B cell (primary cell): Measurements from ENCODE around the gene CAMTA1. TPM values are rescaled to one million over a fixed set of nuclear protein-coding genes. Genes with fewer than 3 reads are reported as not detected.

Source experiments
- ATAC-seq: fragments of 200-7000 bp; cut with Tn5 transposase; one replicate; pipeline ENCODE4 v1.10.0; 2021; ENCODE audit warnings: low read depth, mild to moderate bottlenecking, moderate number of reproducible peaks, moderate library complexity
- CTCF ChIA-PET: fragments of 350-600 bp; sonication (Branson Sonifier 250); formaldehyde crosslinking; loops from one replicate; lab custom pipeline; 2021; ENCODE audit warnings: antibody characterized with exemption, inconsistent platforms; lab: Charles Lee
- POLR2A ChIA-PET: fragments of 350-600 bp; sonication (Branson Sonifier 250); formaldehyde crosslinking; loops from one replicate; lab custom pipeline; 2021; ENCODE audit warnings: antibody characterized with exemption; lab: Charles Lee
- DNase-seq: peaks from one replicate; pipeline ENCODE4 v3.0.0; 2013
- H2AFZ ChIP-seq: 2 replicates; pipeline ENCODE4 v1.6.1; 2012; ENCODE audit warnings: mild to moderate bottlenecking, low read depth, low read length; ENCODE audit not compliant: insufficient read depth, poor library complexity, severe bottlenecking
- H3K27ac ChIP-seq, 2 donors: 1 replicate in 1 of 2; 2 replicates in 1 of 2; pipeline ENCODE4 v1.5.1; 2012 to 2013; ENCODE audit warnings: low read length in 2 of 2, mild to moderate bottlenecking in 2 of 2, moderate library complexity in 1 of 2
- H3K27me3 ChIP-seq, 4 experiments: fragments of 200-600 bp in 1 of 4; sonication (generic) in 1 of 4; replicated peaks in 1 of 4; 1 replicate in 2 of 4; 2 replicates in 2 of 4; pipeline versions ENCODE4 v1.6.1 to v1.7.0; 2013 to 2016; ENCODE audit warnings: low read length in 3 of 4, mild to moderate bottlenecking in 2 of 4, mixed read lengths in 1 of 4, moderate library complexity in 1 of 4; ENCODE audit not compliant: insufficient read depth in 4 of 4, control insufficient read depth in 3 of 4; ENCODE audit errors: control extremely low read depth in 1 of 4
- H3K36me3 ChIP-seq, 2 experiments: replicated peaks in 1 of 2; 1 replicate in 1 of 2; 2 replicates in 1 of 2; pipeline versions ENCODE4 v1.6.1 to v1.7.1; 2013; ENCODE audit warnings: low read length in 1 of 2; ENCODE audit not compliant: insufficient read depth in 2 of 2, control insufficient read depth in 1 of 2; ENCODE audit errors: control extremely low read depth in 1 of 2, extremely low read depth in 1 of 2
- H3K4me1 ChIP-seq, 2 donors: fragments of 200-600 bp in 1 of 2; sonication (generic) in 1 of 2; 1 replicate in 1 of 2; 2 replicates in 1 of 2; pipeline versions ENCODE4 v1.5.1 to v1.6.1; 2013 to 2017; ENCODE audit warnings: low read length in 2 of 2; ENCODE audit not compliant: control insufficient read depth in 2 of 2, insufficient read depth in 2 of 2
- H3K4me2 ChIP-seq: replicated peaks from 2 replicates; pipeline ENCODE3; 2012; ENCODE audit warnings: mild to moderate bottlenecking, low read depth, low read length; ENCODE audit not compliant: poor library complexity, severe bottlenecking
- H3K4me3 ChIP-seq, 5 experiments: fragments of 200-600 bp in 1 of 5; sonication (generic) in 1 of 5; 1 replicate in 3 of 5; 2 replicates in 2 of 5; pipeline versions ENCODE4 v1.5.1 to v1.7.0; 2011 to 2016; ENCODE audit warnings: low read length in 4 of 5, mild to moderate bottlenecking in 4 of 5, low read depth in 2 of 5, control low read depth in 1 of 5, moderate library complexity in 1 of 5; ENCODE audit not compliant: insufficient read depth in 1 of 5; ENCODE audit errors: control extremely low read depth in 1 of 5, extremely low read depth in 1 of 5
- H3K79me2 ChIP-seq: fragments of 200-600 bp; sonication (generic); one replicate; pipeline ENCODE4 v1.6.0; 2016; ENCODE audit warnings: low read length; ENCODE audit not compliant: control insufficient read depth, insufficient read depth
- H3K9ac ChIP-seq: fragments of 200-600 bp; sonication (generic); 2 replicates; pipeline ENCODE4 v1.6.1; 2017; ENCODE audit warnings: mild to moderate bottlenecking, low read length, moderate library complexity
- H3K9me3 ChIP-seq, 3 donors: one replicate each; pipeline versions ENCODE4 v1.6.1 to v1.7.1; 2013; ENCODE audit warnings: low read length in 2 of 3; ENCODE audit not compliant: control insufficient read depth in 2 of 3, insufficient read depth in 1 of 3; ENCODE audit errors: control extremely low read depth in 1 of 3
- H4K20me1 ChIP-seq: 2 replicates; pipeline ENCODE4 v1.6.0; 2012; ENCODE audit warnings: mild to moderate bottlenecking, low read length; ENCODE audit not compliant: insufficient read depth, control insufficient read depth, poor library complexity, severe bottlenecking
- H3K27ac Mint-ChIP-seq: one replicate; pipeline ENCODE4 v1.8.0; 2021; ENCODE audit warnings: mixed read lengths
- H3K27me3 Mint-ChIP-seq: one replicate; pipeline ENCODE4 v1.8.0; 2021; ENCODE audit warnings: mixed read lengths
- H3K4me1 Mint-ChIP-seq: one replicate; pipeline ENCODE4 v1.8.0; 2021; ENCODE audit warnings: mixed read lengths
- H3K4me3 Mint-ChIP-seq: one replicate; pipeline ENCODE4 v1.8.0; 2021; ENCODE audit warnings: mixed read lengths
- H3K9me3 Mint-ChIP-seq: one replicate; pipeline ENCODE4 v1.8.0; 2022; ENCODE audit warnings: mixed read lengths; ENCODE audit not compliant: insufficient read depth
- CTCF ChIP-seq: fragments of 200-600 bp; IDR thresholded peaks from one replicate; pipeline ENCODE4 v1.8.0; 2022; ENCODE audit warnings: antibody characterized with exemption, mild to moderate bottlenecking
- EZH2 ChIP-seq: IDR thresholded peaks from 2 replicates; pipeline ENCODE4 v1.6.1; 2012; ENCODE audit warnings: borderline replicate concordance, low read depth, mild to moderate bottlenecking, moderate library complexity, low read length; ENCODE audit not compliant: insufficient read depth, poor library complexity, severe bottlenecking
- WGBS: methylation state at CpG from one replicate; pipeline ENCODE4 v1.1.5; 2013; ENCODE audit warnings: missing lambda C conversion rate; ENCODE audit not compliant: insufficient coverage; 5-methylcytosine and 5-hydroxymethylcytosine counted together
- intact Hi-C: fragments of 100-400 bp; cut with micrococcal nuclease; formaldehyde crosslinking; loops from one replicate; pipeline ENCODE4 v1.10.0; 2022
- polyA plus RNA-seq: library from polyadenylated mRNA; depleted of rRNA; stranded (reverse); fragments of >200 nt; gene quantifications from 2 replicates; pipeline ENCODE4 v1.2.3, GENCODE V29; 2012
- total RNA-seq, 2 donors: library from RNA; stranded (reverse); fragments of 120-200 nt in 1 of 2; gene quantifications; 1 replicate in 1 of 2; 2 replicates in 1 of 2; pipeline versions ENCODE4 v1.2.3 to v1.2.4, GENCODE V29; 2013 to 2022

The CAMTA1 gene
- total and polyA plus RNA-seq, 2 donors (not counting 1 experiment from before 2014, with no cell fraction given) = 42.2 to 45.7 TPM

GRCh38 chr1:7483634-7484383, 698.6 kb downstream of the CAMTA1 start:
- ChIA-PET CTCF (no interaction called here), POLR2A (no interaction called here)
- Histone ChIP-seq H4K20me1 (no peaks in the 10 kb centered on the region), H3K4me2 (no peak overlapping the region), H3K9me3 (peaks cover 0 to 4% (median 0%) of the 10 kb centered on the region in 3 donors), H3K36me3 (no peaks in the 10 kb centered on the region), H3K4me1 (no peaks in the 10 kb centered on the region), H3K79me2 (no peaks in the 10 kb centered on the region), H3K9ac (no peak overlapping the region), H3K4me3 (no peak overlapping the region), H3K27me3 (no peaks in the 10 kb centered on the region), H2AFZ (no peak overlapping the region), H3K27ac (no peak overlapping the region)
- H3K4me3 Mint-ChIP-seq = no peak overlapping the region
- no peaks in the 10 kb centered on the region for H3K9me3 Mint-ChIP-seq
- DNase-seq (no peak), ATAC-seq (no peak)
- WGBS = 92% methylated on average over 11 of the region's 13 CpGs
- H3K27ac Mint-ChIP-seq = no peak overlapping the region
- H3K27me3 Mint-ChIP-seq = peaks cover 3% of the 10 kb centered on the region
- no peak for TF ChIP-seq EZH2
- TF ChIP-seq CTCF = no peak
- intact Hi-C loops = no loop called here
- H3K4me1 Mint-ChIP-seq = no peaks in the 10 kb centered on the region

GRCh38 chr1:7485086-7485780, 700.0 kb downstream of the CAMTA1 start:
- H3K79me2 ChIP-seq = no peaks in the 10 kb centered on the region
- H3K9ac ChIP-seq = no peak overlapping the region
- ChIA-PET CTCF (no interaction called here), POLR2A (no interaction called here)
- Mint-ChIP-seq H3K4me1 (no peaks in the 10 kb centered on the region), H3K4me3 (no peak overlapping the region), H3K27me3 (peaks cover 3% of the 10 kb centered on the region), H3K9me3 (no peaks in the 10 kb centered on the region), H3K27ac (no peak overlapping the region)
- DNase-seq = no peak
- H3K4me3 ChIP-seq = no peak overlapping the region
- intact Hi-C loops = no loop called here
- no peaks in the 10 kb centered on the region for H3K27me3 ChIP-seq
- ATAC-seq = no peak
- no peak overlapping the region for H3K27ac ChIP-seq
- H3K4me2 ChIP-seq = no peak overlapping the region
- TF ChIP-seq EZH2 = no peak
- TF ChIP-seq CTCF = no peak
- no peak overlapping the region for H2AFZ ChIP-seq
- no peaks in the 10 kb centered on the region for H3K4me1 ChIP-seq
- WGBS = 91% methylated on average over 9 of the region's 10 CpGs
- H4K20me1 ChIP-seq = no peaks in the 10 kb centered on the region
- peaks cover 0 to under 1% (median 0%) of the 10 kb centered on the region in 3 donors for H3K9me3 ChIP-seq
- H3K36me3 ChIP-seq = no peaks in the 10 kb centered on the region
